ENCODE data around the gene TBATA.

Gene TBATA

GRCh38 chr10:70735161-70735560, 50.0 kb downstream of the TBATA start:
- CTCF ChIA-PET = interaction anchor here (1.3 kb wide), 1 partner anchor 13 kb away, joined by 3 read pairs; no protein-coding TSS in a partner anchor
- DNase-seq (ENCODE audit: extremely low spot score) = no peak
- no peak for TF ChIP-seq CTCF (IDR thresholded peaks at IDR 0.05; ENCODE audit: control extremely low read depth, extremely low read depth, low read depth, missing control alignments)
- POLR2A ChIA-PET = no interaction called here

GRCh38 chr10:70733051-70733450, 52.1 kb downstream of the TBATA start:
- no peak for TF ChIP-seq CTCF (IDR thresholded peaks at IDR 0.05; ENCODE audit: control extremely low read depth, extremely low read depth, low read depth, missing control alignments)
- no peak for DNase-seq (ENCODE audit: extremely low spot score)
- ChIA-PET CTCF (interaction anchor here (0.9 to 1.8 kb wide), 4 partner anchors 9 to 183 kb away, joined by 3 to 5 read pairs (median 4); no protein-coding TSS in a partner anchor), POLR2A (no interaction called here)

- DNase-seq (ENCODE audit: extremely low spot score) = no peak
- CTCF ChIA-PET = interaction anchor here (1.1 to 1.4 kb wide), 3 partner anchors 26 to 184 kb away, joined by 3 to 4 read pairs (median 3); no protein-coding TSS in a partner anchor
- no peak for TF ChIP-seq CTCF (IDR thresholded peaks at IDR 0.05; ENCODE audit: control extremely low read depth, extremely low read depth, low read depth, missing control alignments)
- POLR2A ChIA-PET = no interaction called here
Measured at GRCh38 chr10:70732569-70732968, 52.6 kb downstream of the TBATA start.

GRCh38 chr10:70730955-70731354, 54.2 kb downstream of the TBATA start:
- CTCF ChIA-PET = interaction anchor here (0.9 kb wide), 1 partner anchor 32 kb away, joined by 3 read pairs; no protein-coding TSS in a partner anchor
- TF ChIP-seq CTCF (IDR thresholded peaks at IDR 0.05; ENCODE audit: control extremely low read depth, extremely low read depth, low read depth, missing control alignments) = no peak

GRCh38 chr10:70729763-70730357, 55.3 kb downstream of the TBATA start:
- ChIA-PET POLR2A (no interaction called here), CTCF (no interaction called here)
- DNase-seq (ENCODE audit: extremely low spot score) = no peak
- no peak for TF ChIP-seq CTCF (IDR thresholded peaks at IDR 0.05; ENCODE audit: control extremely low read depth, extremely low read depth, low read depth, missing control alignments)

More at GRCh38 chr10:70730955-70731354, 54.2 kb downstream of the TBATA start:
- POLR2A ChIA-PET = no interaction called here
- no peak for DNase-seq (ENCODE audit: extremely low spot score)

- TF ChIP-seq CTCF (IDR thresholded peaks at IDR 0.05; ENCODE audit: control extremely low read depth, extremely low read depth, low read depth, missing control alignments) = no peak
- CTCF ChIA-PET = no interaction called here
Measured at GRCh38 chr10:70728328-70728727, 56.8 kb downstream of the TBATA start.

More at GRCh38 chr10:70728328-70728727, 56.8 kb downstream of the TBATA start:
- POLR2A ChIA-PET = no interaction called here
- DNase-seq (ENCODE audit: extremely low spot score) = no peak

Measured in GM10248 (cell line).